ENCODE data around the gene LAIR2.

The LAIR2 gene

DNA sequence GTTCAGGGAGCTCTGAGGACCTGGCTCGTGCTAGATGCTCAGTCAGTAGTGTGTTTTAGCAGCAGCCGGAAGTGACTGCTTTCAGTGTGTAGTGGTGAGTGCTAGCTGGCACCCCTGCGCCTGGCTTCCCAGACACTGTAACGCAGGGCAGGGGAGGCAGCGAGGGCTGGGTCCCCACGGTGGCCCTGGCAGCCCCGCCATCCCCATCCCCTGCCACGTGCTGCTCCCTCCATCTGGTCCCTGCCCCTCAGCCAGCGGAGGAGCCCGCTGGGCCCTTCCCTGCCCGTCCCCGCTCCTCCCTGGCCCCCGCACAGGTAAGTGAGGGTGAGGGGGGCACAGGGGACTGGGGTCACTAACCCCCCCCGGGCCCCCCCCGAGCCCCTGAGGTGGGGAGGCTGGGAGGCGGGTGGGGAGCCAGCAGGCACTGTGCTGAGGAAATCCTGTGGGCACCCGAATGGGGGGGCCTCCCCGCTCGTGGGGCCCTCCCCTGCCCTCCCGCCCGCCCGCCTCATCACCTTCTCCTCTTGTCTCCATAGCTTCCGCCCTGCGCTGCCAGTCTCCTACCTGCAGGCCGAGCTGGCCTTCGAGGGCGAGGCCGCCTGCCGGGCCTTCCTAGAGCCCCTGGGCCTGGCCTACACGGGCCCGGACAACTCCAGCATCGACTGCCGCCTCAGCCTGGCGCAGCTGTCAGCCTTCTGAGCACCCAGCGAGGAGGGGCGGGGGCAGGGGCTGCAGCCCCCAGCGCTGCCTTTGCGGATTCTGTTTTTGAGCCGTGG lies 42.2 kb upstream of the LAIR2 start:
- TF ChIP-seq, protein P1, sequence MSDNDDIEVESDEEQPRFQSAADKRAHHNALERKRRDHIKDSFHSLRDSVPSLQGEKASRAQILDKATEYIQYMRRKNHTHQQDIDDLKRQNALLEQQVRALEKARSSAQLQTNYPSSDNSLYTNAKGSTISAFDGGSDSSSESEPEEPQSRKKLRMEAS (IDR thresholded peaks at IDR 0.05; ENCODE audit: low read depth, low read length): no peak
- TF ChIP-seq, protein P2, sequence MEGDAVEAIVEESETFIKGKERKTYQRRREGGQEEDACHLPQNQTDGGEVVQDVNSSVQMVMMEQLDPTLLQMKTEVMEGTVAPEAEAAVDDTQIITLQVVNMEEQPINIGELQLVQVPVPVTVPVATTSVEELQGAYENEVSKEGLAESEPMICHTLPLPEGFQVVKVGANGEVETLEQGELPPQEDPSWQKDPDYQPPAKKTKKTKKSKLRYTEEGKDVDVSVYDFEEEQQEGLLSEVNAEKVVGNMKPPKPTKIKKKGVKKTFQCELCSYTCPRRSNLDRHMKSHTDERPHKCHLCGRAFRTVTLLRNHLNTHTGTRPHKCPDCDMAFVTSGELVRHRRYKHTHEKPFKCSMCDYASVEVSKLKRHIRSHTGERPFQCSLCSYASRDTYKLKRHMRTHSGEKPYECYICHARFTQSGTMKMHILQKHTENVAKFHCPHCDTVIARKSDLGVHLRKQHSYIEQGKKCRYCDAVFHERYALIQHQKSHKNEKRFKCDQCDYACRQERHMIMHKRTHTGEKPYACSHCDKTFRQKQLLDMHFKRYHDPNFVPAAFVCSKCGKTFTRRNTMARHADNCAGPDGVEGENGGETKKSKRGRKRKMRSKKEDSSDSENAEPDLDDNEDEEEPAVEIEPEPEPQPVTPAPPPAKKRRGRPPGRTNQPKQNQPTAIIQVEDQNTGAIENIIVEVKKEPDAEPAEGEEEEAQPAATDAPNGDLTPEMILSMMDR (IDR thresholded peaks at IDR 0.05; ENCODE audit: low read depth, low read length): no peak
- TF ChIP-seq MYC (IDR thresholded peaks at IDR 0.05; ENCODE audit: low read depth, low read length) (no peak), POLR2A (IDR thresholded peaks at IDR 0.05; ENCODE audit: extremely low read depth, insufficient read length) (no peak)
- DNase-seq (ENCODE audit: low read depth): no peak
- no peak overlapping the region for H3K4me3 ChIP-seq (ENCODE audit: low read depth, low read length)

DNA sequence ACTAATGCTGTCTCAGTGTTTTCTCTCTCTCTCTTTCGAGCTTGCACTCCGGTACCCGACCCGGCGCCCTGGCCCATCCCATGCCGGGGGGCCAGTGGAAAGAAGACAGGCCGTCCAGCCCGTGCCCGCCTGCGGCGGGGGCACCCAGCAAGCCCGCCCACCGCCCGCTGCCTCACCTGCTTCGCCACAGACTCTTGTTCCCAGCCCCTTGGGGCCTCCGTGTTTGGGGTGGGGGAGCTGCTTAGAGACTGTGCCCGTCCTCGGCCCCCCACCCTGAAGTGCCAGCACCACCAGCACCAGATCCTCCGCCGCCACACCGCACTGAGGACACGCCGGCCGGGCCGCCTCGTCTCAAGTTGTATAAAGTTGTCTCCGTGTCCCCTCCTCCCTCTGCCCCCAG lies 41.4 kb upstream of the LAIR2 start:
- TF ChIP-seq, protein P1 (IDR thresholded peaks at IDR 0.05; ENCODE audit: low read depth, low read length): no peak
- TF ChIP-seq POLR2A (IDR thresholded peaks at IDR 0.05; ENCODE audit: extremely low read depth, insufficient read length): no peak
- TF ChIP-seq, protein P2 (IDR thresholded peaks at IDR 0.05; ENCODE audit: low read depth, low read length): no peak
- no peak for TF ChIP-seq MYC (IDR thresholded peaks at IDR 0.05; ENCODE audit: low read depth, low read length)
- H3K4me3 ChIP-seq (ENCODE audit: low read depth, low read length): no peak overlapping the region

DNA sequence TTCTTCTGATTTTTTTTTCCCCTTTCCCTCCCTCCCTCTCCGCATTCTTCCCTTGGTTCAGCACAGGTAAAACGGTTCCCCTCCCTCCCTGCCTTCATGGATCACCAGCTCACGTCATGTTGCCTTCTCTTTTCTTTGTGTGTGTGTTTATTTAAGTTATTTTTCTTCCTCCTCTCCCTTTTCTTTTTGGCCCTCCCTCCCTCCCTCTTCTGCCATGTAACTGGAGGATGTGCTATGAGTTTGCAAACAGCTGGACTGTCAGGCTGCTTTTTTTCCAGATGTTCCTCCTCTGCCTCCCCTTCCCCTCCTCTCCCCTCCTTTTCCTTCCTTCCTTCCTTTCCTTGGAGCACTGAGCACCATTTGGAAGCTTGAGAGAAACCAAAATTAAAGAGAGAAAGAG lies 41.0 kb upstream of the LAIR2 start:
- peak overlapping the region; percentile 55 for H3K4me3 ChIP-seq (ENCODE audit: low read depth, low read length)
- TF ChIP-seq, protein P2 (IDR thresholded peaks at IDR 0.05; ENCODE audit: low read depth, low read length): no peak
- TF ChIP-seq POLR2A (IDR thresholded peaks at IDR 0.05; ENCODE audit: extremely low read depth, insufficient read length): no peak
- no peak for TF ChIP-seq MYC (IDR thresholded peaks at IDR 0.05; ENCODE audit: low read depth, low read length)
- TF ChIP-seq, protein P1 (IDR thresholded peaks at IDR 0.05; ENCODE audit: low read depth, low read length): no peak
- DNase-seq (ENCODE audit: low read depth): no peak

More for the DNA sequence above, 41.4 kb upstream of the LAIR2 start:
- no peak for DNase-seq (ENCODE audit: low read depth)

DNA sequence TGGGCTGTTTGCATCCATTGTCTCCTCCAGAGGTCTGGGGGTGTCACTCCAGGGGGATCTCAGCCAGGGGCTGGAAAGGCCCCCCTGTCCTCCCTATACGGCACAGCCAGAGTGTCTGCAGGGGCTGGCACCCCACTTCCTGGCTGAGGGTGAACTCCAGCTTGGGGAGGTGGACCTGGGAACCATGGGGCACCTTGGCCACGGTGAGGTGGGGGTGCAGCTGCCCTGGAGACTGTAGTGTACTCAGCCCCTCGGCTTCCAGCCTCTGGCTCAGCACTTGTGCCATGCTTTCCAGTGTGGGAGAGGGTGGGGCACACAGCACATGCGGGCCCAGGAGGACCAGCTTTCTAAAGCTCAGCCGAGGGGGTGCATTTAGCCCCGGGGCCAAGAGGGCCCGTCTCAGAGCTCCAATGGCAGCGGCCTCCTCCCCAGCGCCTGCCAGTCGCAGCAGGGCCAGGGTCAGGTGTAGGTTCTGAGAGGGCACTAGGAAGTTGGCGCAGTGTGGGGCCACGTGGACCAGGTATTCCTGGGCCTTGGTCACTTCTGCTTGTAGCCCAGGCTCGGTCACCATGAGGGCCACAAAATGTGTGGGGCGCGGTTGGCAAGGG lies 40.5 kb upstream of the LAIR2 start:
- no peak for TF ChIP-seq POLR2A (IDR thresholded peaks at IDR 0.05; ENCODE audit: extremely low read depth, insufficient read length)
- TF ChIP-seq MYC (IDR thresholded peaks at IDR 0.05; ENCODE audit: low read depth, low read length): no peak
- TF ChIP-seq, protein P1 (IDR thresholded peaks at IDR 0.05; ENCODE audit: low read depth, low read length): peak; percentile 76
- TF ChIP-seq, protein P2 (IDR thresholded peaks at IDR 0.05; ENCODE audit: low read depth, low read length): no peak
- no peak for DNase-seq (ENCODE audit: low read depth)
- H3K4me3 ChIP-seq (ENCODE audit: low read depth, low read length): peak overlapping the region; percentile 55

DNA sequence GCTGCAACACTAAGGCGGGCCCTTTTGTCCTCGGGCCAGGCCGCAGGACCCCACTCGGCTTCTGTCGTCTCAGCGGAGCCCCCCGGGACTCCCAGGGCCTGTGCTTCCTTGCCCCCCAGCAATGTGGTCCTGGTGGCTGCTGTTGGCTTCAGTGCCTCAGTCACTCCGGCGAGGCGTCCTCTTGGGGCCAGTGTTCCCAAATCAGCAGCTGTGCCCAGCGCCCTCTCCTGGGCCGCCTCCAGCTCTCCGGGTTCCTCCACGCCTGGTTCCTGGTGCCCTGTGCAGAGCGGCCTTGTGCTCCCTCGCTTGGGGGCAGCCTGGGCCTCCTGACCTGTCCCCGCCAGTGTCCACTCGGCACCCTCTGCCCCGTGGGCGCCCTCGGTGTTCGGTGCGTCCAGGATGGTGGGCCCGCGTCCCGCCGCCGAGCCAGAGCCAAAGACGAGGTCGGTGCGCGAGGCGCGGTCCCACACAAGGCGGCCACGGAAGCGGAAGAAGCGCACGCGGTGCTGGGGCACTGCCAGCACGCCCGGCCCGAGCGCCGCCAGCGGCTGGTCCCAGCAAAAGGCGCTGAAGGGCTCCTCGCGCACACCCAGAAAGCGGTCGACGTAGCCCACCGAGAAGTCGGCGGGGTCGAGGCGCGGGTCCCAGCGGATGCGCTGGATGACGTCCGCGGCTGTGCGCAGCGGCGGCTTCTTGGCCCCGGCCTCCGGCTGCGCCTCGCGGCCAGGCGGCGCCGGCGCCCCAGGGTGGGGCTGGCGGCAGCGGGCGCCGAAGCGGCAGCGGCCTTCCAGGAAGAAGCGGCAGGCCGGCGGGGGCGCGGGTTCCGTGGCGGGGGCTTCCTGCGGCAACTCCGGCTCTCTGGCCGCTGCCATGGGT lies 39.7 kb upstream of the LAIR2 start:
- DNase-seq (ENCODE audit: low read depth): peak; percentile 80

More for the DNA sequence above, 39.7 kb upstream of the LAIR2 start:
- TF ChIP-seq, protein P1 (IDR thresholded peaks at IDR 0.05; ENCODE audit: low read depth, low read length): peak; percentile 23
- TF ChIP-seq POLR2A (IDR thresholded peaks at IDR 0.05; ENCODE audit: extremely low read depth, insufficient read length) (no peak), MYC (IDR thresholded peaks at IDR 0.05; ENCODE audit: low read depth, low read length) (peak; percentile 45)
- TF ChIP-seq, protein P2 (IDR thresholded peaks at IDR 0.05; ENCODE audit: low read depth, low read length): peak; percentile 53
- peak overlapping the region; percentile 55 for H3K4me3 ChIP-seq (ENCODE audit: low read depth, low read length)

Measured in NB4 (cell line).